Effector CD4-positive, alpha-beta T cell (primary cell): Measurements from ENCODE around the gene STX8.

Experiments
- DNase-seq: peaks from one replicate; pipeline ENCODE4 v3.0.0-alpha.2; 2020

STX8 gene

GRCh38 chr17:9200699-9201359, 374.8 kb downstream of the STX8 start:
- DNase-seq, result no peak
